H1 (cell line): ENCODE measurements around the gene PVR. TPM values are rescaled to one million over a fixed set of nuclear protein-coding genes. Genes with fewer than 3 reads are reported as not detected.

Experiments used
- BRCA1 ChIP-seq: IDR thresholded peaks from 2 replicates; pipeline ENCODE4 v1.6.1; 2012; ENCODE audit warnings: low read depth, low read length, improper control_type of control experiment
- CBX5 ChIP-seq: fragments of 300-800, 300-1000 bp; sonication (generic); IDR thresholded peaks from 2 replicates; pipeline ENCODE4 v1.7.1; 2016; ENCODE audit warnings: antibody characterized with exemption, low read length, low read depth
- EGR1 ChIP-seq: IDR thresholded peaks from 2 replicates; pipeline ENCODE4 v1.6.1; 2011; ENCODE audit warnings: low read depth, low read length, borderline replicate concordance
- JUND ChIP-seq: IDR thresholded peaks from 2 replicates; pipeline ENCODE4 v1.6.1; 2011; ENCODE audit warnings: mild to moderate bottlenecking, improper control_type of control experiment, low read length
- RNF2 ChIP-seq: fragments of 200-900, 300-1000 bp; sonication (generic); IDR thresholded peaks from 2 replicates; pipeline ENCODE4 v1.7.1; 2016; ENCODE audit warnings: borderline replicate concordance, low read depth, mild to moderate bottlenecking, antibody characterized with exemption, low read length; ENCODE audit not compliant: poor library complexity, severe bottlenecking; ENCODE audit errors: missing control alignments
- polyA plus RNA-seq, 7 experiments: library from polyadenylated mRNA; depleted of rRNA in 3 of 7; stranded (reverse) in 5 of 7; unstranded in 2 of 7; fragments of >200 nt in 5 of 7; fragments of 200-250 nt in 2 of 7; gene quantifications; 1 replicate in 5 of 7; 2 replicates in 1 of 7; 4 replicates in 1 of 7; pipeline versions ENCODE4 v1.2.1 to v1.2.3, GENCODE V29; 2011 to 2013; ENCODE audit warnings: missing spikeins in 2 of 7, mixed read lengths in 2 of 7
- total RNA-seq: library from RNA; stranded (reverse); fragmentation: NEBNext Ultra II Directional; extraction: Animal tissue kit (Norgen Biotek cat#: 25700); gene quantifications from 2 replicates; pipeline ENCODE4 v1.2.1, GENCODE V29; 2021
- TF ChIP-seq, protein P1 (sequence below): fragments of 300-600 bp; sonication (generic); IDR thresholded peaks from 2 replicates; pipeline ENCODE4 v1.7.1; 2012; ENCODE audit warnings: low read length, moderate library complexity, mild to moderate bottlenecking, inconsistent platforms; ENCODE audit not compliant: insufficient replicate concordance
- TF ChIP-seq, protein P2 (sequence below): IDR thresholded peaks from 2 replicates; pipeline ENCODE4 v1.6.1; 2011; ENCODE audit warnings: low read length, improper control_type of control experiment
- TF ChIP-seq, protein P3 (sequence below): IDR thresholded peaks from 2 replicates; pipeline ENCODE4 v1.6.1; 2012; ENCODE audit warnings: inconsistent platforms
- TF ChIP-seq, protein P4 (sequence below): IDR thresholded peaks from 2 replicates; pipeline ENCODE4 v1.6.1; 2012; ENCODE audit warnings: inconsistent platforms

PVR gene
- total and polyA plus RNA-seq, 2 of the 8 experiments (the other 6 are each of a cell fraction or from before 2014, with no cell fraction given) = 13.3 to 14.8 TPM

DNA sequence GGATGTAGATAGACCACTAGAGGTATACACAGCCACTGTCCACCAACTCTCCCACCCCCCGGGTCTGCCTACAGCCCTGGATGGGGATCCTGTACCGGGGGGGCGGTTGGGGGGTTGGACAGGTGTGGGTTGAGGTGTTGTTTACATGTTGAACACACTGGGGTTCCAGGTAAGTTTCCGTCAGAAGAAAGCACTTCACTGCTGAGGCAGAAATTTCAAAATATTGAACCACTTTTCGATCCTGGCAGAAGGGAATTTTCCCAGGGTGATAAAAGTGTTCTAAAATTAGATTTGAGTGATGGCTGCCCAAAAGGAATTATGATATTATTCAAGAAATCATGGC, 48.6 kb downstream of the PVR start (continued):
- TF ChIP-seq, protein P1, sequence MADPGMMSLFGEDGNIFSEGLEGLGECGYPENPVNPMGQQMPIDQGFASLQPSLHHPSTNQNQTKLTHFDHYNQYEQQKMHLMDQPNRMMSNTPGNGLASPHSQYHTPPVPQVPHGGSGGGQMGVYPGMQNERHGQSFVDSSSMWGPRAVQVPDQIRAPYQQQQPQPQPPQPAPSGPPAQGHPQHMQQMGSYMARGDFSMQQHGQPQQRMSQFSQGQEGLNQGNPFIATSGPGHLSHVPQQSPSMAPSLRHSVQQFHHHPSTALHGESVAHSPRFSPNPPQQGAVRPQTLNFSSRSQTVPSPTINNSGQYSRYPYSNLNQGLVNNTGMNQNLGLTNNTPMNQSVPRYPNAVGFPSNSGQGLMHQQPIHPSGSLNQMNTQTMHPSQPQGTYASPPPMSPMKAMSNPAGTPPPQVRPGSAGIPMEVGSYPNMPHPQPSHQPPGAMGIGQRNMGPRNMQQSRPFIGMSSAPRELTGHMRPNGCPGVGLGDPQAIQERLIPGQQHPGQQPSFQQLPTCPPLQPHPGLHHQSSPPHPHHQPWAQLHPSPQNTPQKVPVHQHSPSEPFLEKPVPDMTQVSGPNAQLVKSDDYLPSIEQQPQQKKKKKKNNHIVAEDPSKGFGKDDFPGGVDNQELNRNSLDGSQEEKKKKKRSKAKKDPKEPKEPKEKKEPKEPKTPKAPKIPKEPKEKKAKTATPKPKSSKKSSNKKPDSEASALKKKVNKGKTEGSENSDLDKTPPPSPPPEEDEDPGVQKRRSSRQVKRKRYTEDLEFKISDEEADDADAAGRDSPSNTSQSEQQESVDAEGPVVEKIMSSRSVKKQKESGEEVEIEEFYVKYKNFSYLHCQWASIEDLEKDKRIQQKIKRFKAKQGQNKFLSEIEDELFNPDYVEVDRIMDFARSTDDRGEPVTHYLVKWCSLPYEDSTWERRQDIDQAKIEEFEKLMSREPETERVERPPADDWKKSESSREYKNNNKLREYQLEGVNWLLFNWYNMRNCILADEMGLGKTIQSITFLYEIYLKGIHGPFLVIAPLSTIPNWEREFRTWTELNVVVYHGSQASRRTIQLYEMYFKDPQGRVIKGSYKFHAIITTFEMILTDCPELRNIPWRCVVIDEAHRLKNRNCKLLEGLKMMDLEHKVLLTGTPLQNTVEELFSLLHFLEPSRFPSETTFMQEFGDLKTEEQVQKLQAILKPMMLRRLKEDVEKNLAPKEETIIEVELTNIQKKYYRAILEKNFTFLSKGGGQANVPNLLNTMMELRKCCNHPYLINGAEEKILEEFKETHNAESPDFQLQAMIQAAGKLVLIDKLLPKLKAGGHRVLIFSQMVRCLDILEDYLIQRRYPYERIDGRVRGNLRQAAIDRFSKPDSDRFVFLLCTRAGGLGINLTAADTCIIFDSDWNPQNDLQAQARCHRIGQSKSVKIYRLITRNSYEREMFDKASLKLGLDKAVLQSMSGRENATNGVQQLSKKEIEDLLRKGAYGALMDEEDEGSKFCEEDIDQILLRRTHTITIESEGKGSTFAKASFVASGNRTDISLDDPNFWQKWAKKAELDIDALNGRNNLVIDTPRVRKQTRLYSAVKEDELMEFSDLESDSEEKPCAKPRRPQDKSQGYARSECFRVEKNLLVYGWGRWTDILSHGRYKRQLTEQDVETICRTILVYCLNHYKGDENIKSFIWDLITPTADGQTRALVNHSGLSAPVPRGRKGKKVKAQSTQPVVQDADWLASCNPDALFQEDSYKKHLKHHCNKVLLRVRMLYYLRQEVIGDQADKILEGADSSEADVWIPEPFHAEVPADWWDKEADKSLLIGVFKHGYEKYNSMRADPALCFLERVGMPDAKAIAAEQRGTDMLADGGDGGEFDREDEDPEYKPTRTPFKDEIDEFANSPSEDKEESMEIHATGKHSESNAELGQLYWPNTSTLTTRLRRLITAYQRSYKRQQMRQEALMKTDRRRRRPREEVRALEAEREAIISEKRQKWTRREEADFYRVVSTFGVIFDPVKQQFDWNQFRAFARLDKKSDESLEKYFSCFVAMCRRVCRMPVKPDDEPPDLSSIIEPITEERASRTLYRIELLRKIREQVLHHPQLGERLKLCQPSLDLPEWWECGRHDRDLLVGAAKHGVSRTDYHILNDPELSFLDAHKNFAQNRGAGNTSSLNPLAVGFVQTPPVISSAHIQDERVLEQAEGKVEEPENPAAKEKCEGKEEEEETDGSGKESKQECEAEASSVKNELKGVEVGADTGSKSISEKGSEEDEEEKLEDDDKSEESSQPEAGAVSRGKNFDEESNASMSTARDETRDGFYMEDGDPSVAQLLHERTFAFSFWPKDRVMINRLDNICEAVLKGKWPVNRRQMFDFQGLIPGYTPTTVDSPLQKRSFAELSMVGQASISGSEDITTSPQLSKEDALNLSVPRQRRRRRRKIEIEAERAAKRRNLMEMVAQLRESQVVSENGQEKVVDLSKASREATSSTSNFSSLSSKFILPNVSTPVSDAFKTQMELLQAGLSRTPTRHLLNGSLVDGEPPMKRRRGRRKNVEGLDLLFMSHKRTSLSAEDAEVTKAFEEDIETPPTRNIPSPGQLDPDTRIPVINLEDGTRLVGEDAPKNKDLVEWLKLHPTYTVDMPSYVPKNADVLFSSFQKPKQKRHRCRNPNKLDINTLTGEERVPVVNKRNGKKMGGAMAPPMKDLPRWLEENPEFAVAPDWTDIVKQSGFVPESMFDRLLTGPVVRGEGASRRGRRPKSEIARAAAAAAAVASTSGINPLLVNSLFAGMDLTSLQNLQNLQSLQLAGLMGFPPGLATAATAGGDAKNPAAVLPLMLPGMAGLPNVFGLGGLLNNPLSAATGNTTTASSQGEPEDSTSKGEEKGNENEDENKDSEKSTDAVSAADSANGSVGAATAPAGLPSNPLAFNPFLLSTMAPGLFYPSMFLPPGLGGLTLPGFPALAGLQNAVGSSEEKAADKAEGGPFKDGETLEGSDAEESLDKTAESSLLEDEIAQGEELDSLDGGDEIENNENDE = no peak
- TF ChIP-seq, protein P2, sequence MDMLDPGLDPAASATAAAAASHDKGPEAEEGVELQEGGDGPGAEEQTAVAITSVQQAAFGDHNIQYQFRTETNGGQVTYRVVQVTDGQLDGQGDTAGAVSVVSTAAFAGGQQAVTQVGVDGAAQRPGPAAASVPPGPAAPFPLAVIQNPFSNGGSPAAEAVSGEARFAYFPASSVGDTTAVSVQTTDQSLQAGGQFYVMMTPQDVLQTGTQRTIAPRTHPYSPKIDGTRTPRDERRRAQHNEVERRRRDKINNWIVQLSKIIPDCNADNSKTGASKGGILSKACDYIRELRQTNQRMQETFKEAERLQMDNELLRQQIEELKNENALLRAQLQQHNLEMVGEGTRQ = no peak
- TF ChIP-seq, protein P3, sequence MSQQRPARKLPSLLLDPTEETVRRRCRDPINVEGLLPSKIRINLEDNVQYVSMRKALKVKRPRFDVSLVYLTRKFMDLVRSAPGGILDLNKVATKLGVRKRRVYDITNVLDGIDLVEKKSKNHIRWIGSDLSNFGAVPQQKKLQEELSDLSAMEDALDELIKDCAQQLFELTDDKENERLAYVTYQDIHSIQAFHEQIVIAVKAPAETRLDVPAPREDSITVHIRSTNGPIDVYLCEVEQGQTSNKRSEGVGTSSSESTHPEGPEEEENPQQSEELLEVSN = no peak
- TF ChIP-seq EGR1 = no peak
- no peak for TF ChIP-seq RNF2
- TF ChIP-seq JUND = no peak
- no peak for TF ChIP-seq CBX5
- no peak for TF ChIP-seq BRCA1
- TF ChIP-seq, protein P4, sequence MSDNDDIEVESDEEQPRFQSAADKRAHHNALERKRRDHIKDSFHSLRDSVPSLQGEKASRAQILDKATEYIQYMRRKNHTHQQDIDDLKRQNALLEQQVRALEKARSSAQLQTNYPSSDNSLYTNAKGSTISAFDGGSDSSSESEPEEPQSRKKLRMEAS = no peak
